HFFc6 (cell line): ENCODE data around the gene CUL3. TPM values are rescaled to one million over a fixed set of nuclear protein-coding genes. Genes with fewer than 3 reads are reported as not detected.

ENCODE experiments used
- DNase-seq: peaks from one replicate; pipeline ENCODE4 v3.0.0-alpha.2; 2018
- H3K27ac Mint-ChIP-seq: 2 replicates; pipeline ENCODE4 v1.8.0; 2020; ENCODE audit warnings: mild to moderate bottlenecking, mixed read lengths
- H3K27me3 Mint-ChIP-seq: 2 replicates; pipeline ENCODE4 v1.8.0; 2021; ENCODE audit warnings: mild to moderate bottlenecking, moderate library complexity, mixed read lengths; ENCODE audit not compliant: insufficient read depth
- H3K36me3 Mint-ChIP-seq: 2 replicates; pipeline ENCODE4 v1.8.0; 2021; ENCODE audit warnings: low read depth, mixed read lengths
- H3K4me1 Mint-ChIP-seq: 2 replicates; pipeline ENCODE4 v1.8.0; 2020; ENCODE audit warnings: low read depth, mixed read lengths
- H3K4me3 Mint-ChIP-seq: 2 replicates; pipeline ENCODE4 v1.8.0; 2020; ENCODE audit warnings: mild to moderate bottlenecking, moderate library complexity, mixed read lengths
- H3K9me3 Mint-ChIP-seq: 2 replicates; pipeline ENCODE4 v1.8.0; 2020; ENCODE audit warnings: mild to moderate bottlenecking, mixed read lengths
- total RNA-seq, 6 experiments: library from RNA; stranded (reverse); fragmentation: NEBNext Ultra II Directional; extraction: Animal tissue kit (Norgen Biotek cat#: 25700); gene quantifications; 2 replicates in 1 of 6; 3 replicates in 5 of 6; pipeline ENCODE4 v1.2.3, GENCODE V29; 2021
- TF ChIP-seq, protein P1 (sequence below): fragments of 200-600 bp; sonication (generic); IDR thresholded peaks from 2 replicates; pipeline ENCODE4 v1.5.0; 2021; ENCODE audit warnings: antibody characterized with exemption, mild to moderate bottlenecking

The CUL3 gene
- total RNA-seq, 6 experiments from 2014 or later = 76.9 to 88.4 (median 83.3) TPM

DNA sequence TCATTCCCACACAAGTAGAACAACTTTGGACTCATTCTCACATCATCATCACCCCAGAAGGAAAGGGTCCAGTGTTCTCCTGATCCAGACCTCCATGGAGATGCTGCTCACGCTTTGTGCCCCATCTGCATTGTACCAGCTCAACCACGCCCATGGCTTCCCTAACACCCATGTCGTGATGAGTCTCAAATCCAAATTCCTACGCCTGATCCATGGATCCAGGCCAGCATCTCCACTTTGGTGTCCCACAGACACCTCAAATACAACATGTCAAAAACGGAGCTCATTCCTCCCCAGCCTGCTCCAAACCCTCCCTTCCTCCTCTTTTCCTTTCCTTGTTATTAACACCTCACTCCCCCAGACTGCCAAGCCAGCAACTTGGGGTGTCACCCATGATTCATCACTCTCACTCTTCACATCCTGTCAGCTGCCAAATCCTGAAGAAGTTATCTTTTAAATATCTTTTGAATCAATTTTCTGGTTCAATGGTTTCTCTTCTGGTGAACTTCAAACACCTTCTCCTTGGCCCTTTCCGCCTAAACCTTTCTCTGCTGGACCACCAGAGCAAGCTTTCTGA is 153.1 kb downstream of the CUL3 start:
- TF ChIP-seq, protein P1, sequence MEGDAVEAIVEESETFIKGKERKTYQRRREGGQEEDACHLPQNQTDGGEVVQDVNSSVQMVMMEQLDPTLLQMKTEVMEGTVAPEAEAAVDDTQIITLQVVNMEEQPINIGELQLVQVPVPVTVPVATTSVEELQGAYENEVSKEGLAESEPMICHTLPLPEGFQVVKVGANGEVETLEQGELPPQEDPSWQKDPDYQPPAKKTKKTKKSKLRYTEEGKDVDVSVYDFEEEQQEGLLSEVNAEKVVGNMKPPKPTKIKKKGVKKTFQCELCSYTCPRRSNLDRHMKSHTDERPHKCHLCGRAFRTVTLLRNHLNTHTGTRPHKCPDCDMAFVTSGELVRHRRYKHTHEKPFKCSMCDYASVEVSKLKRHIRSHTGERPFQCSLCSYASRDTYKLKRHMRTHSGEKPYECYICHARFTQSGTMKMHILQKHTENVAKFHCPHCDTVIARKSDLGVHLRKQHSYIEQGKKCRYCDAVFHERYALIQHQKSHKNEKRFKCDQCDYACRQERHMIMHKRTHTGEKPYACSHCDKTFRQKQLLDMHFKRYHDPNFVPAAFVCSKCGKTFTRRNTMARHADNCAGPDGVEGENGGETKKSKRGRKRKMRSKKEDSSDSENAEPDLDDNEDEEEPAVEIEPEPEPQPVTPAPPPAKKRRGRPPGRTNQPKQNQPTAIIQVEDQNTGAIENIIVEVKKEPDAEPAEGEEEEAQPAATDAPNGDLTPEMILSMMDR = no peak
- no peak overlapping the region for H3K4me3 Mint-ChIP-seq

DNA sequence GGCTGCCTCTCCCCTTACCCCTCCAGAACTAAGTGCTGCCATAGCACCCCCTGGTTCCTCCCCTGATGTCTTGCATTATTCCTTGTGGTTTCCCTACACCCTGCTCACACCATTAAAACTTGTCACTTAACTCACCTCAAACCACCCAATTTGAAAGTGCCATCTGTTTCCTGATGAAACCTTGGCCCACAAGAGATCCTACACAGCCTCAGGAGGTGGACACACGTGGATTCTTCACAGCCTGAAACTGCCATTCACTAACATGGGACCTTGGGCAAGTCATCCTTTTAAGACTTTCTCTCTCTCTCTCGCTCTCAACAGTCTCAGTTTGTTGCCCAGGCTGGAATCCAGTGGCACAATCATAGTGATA is 155.7 kb downstream of the CUL3 start:
- Mint-ChIP-seq H3K9me3 (no peaks in the 10 kb centered on the region; the same call in 1 of the 2 replicates), H3K27ac (no peak overlapping the region)

More for the DNA sequence above, 153.1 kb downstream of the CUL3 start:
- no peaks in the 10 kb centered on the region for H3K4me1 Mint-ChIP-seq
- DNase-seq = no peak
- H3K27me3 Mint-ChIP-seq = peaks cover 21% of the 10 kb centered on the region
- H3K36me3 Mint-ChIP-seq = no peaks in the 10 kb centered on the region
- H3K9me3 Mint-ChIP-seq = no peaks in the 10 kb centered on the region
- H3K27ac Mint-ChIP-seq = no peak overlapping the region

DNA sequence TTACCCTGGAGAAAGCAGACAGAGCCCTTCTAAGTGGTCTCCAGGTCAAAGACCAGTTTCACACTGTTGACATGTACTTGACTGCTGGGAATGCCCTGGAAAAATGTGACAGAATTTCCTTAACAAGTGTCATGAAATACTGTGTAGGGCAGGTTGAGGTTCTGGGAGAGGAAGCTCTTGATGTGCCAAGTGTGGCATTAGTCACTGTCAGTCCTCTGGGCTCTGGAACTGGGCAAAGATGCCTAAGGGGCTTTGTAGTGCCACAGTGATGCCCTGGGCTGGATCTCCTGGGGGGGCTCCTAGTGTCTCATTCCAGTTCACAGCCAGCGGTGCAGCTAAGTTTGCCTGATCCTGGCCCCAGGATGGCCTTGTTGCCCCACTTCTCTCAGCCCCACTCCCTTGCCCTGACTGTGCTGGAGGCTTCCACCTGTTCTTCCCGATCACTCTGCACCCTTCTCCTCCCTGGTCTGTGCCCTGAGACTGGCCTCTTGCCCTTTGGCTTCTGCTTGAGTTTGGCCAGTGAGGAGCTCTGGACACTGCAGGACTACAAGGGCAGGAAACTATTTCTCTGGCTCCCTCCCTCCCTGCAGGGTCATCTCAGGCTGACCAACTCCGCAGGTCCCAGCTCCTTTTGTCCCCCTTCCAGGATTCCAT is 156.2 kb downstream of the CUL3 start:
- DNase-seq = no peak
- Mint-ChIP-seq H3K9me3 (no peaks in the 10 kb centered on the region; the same call in 1 of the 2 replicates), H3K27ac (no peak overlapping the region), H3K36me3 (no peaks in the 10 kb centered on the region), H3K4me1 (no peaks in the 10 kb centered on the region), H3K27me3 (peaks cover 18% of the 10 kb centered on the region), H3K4me3 (no peak overlapping the region)
- TF ChIP-seq, protein P1 = no peak

More for the DNA sequence above, 155.7 kb downstream of the CUL3 start:
- Mint-ChIP-seq H3K4me3 (no peak overlapping the region), H3K27me3 (peaks cover 17% of the 10 kb centered on the region), H3K36me3 (no peaks in the 10 kb centered on the region), H3K4me1 (no peaks in the 10 kb centered on the region)
- no peak for DNase-seq
- TF ChIP-seq, protein P1 = no peak

DNA sequence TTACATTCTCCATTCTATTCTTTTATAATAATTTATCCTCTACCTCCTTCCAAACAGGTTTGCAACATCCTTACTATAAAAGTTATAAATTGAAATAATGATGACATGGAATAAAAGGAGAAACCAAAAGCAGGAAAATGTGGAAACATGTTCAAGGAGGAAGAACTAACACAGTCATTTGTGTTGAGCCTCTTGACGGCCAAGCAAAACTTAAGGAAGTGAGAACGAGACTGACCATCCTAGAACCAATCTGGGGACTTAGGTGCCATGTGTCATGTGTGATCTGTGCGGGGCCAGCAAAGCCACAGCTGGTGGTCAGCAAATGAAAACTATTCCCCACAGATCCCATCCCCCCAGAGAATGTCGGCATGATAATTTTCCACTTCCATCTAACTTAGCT is 157.7 kb downstream of the CUL3 start:
- no peaks in the 10 kb centered on the region for H3K4me1 Mint-ChIP-seq
- H3K36me3 Mint-ChIP-seq = no peaks in the 10 kb centered on the region
- TF ChIP-seq, protein P1 = no peak
- DNase-seq = no peak
- no peaks in the 10 kb centered on the region; the same call in 1 of the 2 replicates for H3K9me3 Mint-ChIP-seq
- H3K4me3 Mint-ChIP-seq = no peak overlapping the region
- H3K27me3 Mint-ChIP-seq = peaks cover 19% of the 10 kb centered on the region
- H3K27ac Mint-ChIP-seq = no peak overlapping the region

DNA sequence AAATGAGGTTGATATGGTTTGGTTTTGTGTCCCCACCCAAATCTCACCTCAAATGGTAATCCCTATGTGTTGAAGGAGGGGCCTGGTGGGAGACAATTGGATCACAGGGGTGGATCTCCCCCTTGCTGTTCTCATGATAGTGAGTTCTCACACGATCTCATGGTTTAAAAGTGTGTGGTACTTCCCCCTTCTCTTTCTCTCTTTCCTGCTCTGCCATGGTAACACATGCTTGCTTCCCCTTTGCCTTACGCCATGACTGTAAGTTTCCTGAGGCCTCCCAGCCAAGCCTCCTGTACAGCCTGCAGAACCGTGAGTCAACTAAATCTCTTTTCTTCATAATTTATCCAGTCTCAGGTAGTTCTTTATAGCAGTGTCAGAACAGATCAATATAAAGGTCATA is 158.5 kb downstream of the CUL3 start:
- Mint-ChIP-seq H3K4me1 (no peaks in the 10 kb centered on the region), H3K36me3 (no peaks in the 10 kb centered on the region), H3K4me3 (no peak overlapping the region), H3K27ac (no peak overlapping the region), H3K27me3 (peaks cover 17% of the 10 kb centered on the region), H3K9me3 (no peaks in the 10 kb centered on the region; the same call in 1 of the 2 replicates)
- DNase-seq = no peak
- TF ChIP-seq, protein P1 = no peak
